Activated CD4-positive, alpha-beta memory T cell treated with anti-CD3 and anti-CD28 coated beads, Interleukin-2, amount 10 ng/mL, durations not matched to agents 7 days and 5 days (primary cell): ENCODE results near the gene SLC31A1. TPM values are rescaled to one million over a fixed set of nuclear protein-coding genes. Genes with fewer than 3 reads are reported as not detected.
"Not testable (repeated sequence)": the region's sequence is repeated elsewhere in the genome, so short reads cannot be mapped to it uniquely, and the experiment has no call there.

ENCODE experiments used
- CTCF ChIA-PET: fragments of 350-600 bp; sonication (Branson Sonifier 250); formaldehyde crosslinking; loops from one replicate; lab custom pipeline; 2021; ENCODE audit warnings: antibody characterized with exemption, inconsistent platforms; lab: Charles Lee
- POLR2A ChIA-PET: fragments of 350-600 bp; sonication (Branson Sonifier 250); formaldehyde crosslinking; loops from one replicate; lab custom pipeline; 2021; ENCODE audit warnings: antibody characterized with exemption; lab: Charles Lee
- DNase-seq: peaks from one replicate; pipeline ENCODE4 v3.0.0-alpha.2; 2020
- H3K27ac Mint-ChIP-seq: one replicate; pipeline ENCODE4 v1.8.0; 2021; ENCODE audit warnings: mild to moderate bottlenecking, mixed read lengths
- H3K27me3 Mint-ChIP-seq: one replicate; pipeline ENCODE4 v1.8.0; 2021; ENCODE audit warnings: mixed read lengths
- H3K36me3 Mint-ChIP-seq: one replicate; pipeline ENCODE4 v1.8.0; 2021; ENCODE audit warnings: low read depth, mixed read lengths
- H3K4me1 Mint-ChIP-seq: one replicate; pipeline ENCODE4 v1.8.0; 2021; ENCODE audit warnings: mixed read lengths
- H3K4me3 Mint-ChIP-seq: one replicate; pipeline ENCODE4 v1.8.0; 2021; ENCODE audit warnings: mild to moderate bottlenecking, mixed read lengths
- H3K9me3 Mint-ChIP-seq: one replicate; pipeline ENCODE4 v1.8.0; 2021; ENCODE audit warnings: mixed read lengths
- total RNA-seq, 2 experiments: library from RNA; stranded (reverse); gene quantifications; one replicate each; pipeline ENCODE4 v1.2.3, GENCODE V29; 2021

The SLC31A1 gene
- total RNA-seq, 2 experiments from 2014 or later, result 9.2 to 10.0 TPM

DNA sequence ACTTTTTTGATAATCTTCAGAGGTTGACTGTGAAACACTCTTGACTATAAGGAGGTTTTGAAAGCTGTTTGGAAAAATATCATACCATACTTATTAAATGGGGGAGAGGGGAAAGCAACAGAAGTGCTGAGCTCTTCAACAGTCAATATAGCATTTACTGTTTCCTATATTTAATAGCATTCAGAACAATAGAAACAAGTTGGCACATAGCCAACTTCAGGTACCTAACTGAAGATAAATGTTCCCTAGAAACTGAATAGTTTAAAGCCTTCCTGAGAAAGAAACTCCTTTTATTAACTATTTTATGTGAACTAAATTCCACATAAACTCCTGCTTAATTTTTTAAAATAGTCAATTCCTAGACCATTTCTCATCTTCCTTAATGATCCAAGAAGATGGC, 26.3 kb downstream of the SLC31A1 start:
- Mint-ChIP-seq H3K4me3 (no peak overlapping the region), H3K4me1 (no peaks in the 10 kb centered on the region), H3K27ac (no peak overlapping the region), H3K36me3 (peaks cover 7% of the 10 kb centered on the region), H3K27me3 (no peaks in the 10 kb centered on the region), H3K9me3 (peaks cover 7% of the 10 kb centered on the region)
- ChIA-PET POLR2A (no interaction called here), CTCF (no interaction called here)
- no peak for DNase-seq

GRCh38 chr9:113249661-113250060, 28.3 kb downstream of the SLC31A1 start:
- H3K36me3 Mint-ChIP-seq, H3K27ac Mint-ChIP-seq, CTCF ChIA-PET, H3K27me3 Mint-ChIP-seq, H3K4me1 Mint-ChIP-seq, POLR2A ChIA-PET, H3K9me3 Mint-ChIP-seq, DNase-seq, H3K4me3 Mint-ChIP-seq: not testable (repeated sequence)

- Mint-ChIP-seq H3K9me3 (peaks cover 7% of the 10 kb centered on the region), H3K27me3 (no peaks in the 10 kb centered on the region), H3K4me3 (no peak overlapping the region), H3K36me3 (peaks cover 7% of the 10 kb centered on the region), H3K27ac (no peak overlapping the region), H3K4me1 (no peaks in the 10 kb centered on the region)
- DNase-seq, result no peak
- POLR2A ChIA-PET, result no interaction called here
- CTCF ChIA-PET, result no interaction called here
These were observed 29.5 kb downstream of the SLC31A1 start for GRCh38 chr9:113250807-113251206.

GRCh38 chr9:113254991-113255390, 33.6 kb downstream of the SLC31A1 start:
- no peaks in the 10 kb centered on the region for H3K27me3 Mint-ChIP-seq
- CTCF ChIA-PET, result interaction anchor here (1.9 kb wide), 1 partner anchor 12 kb away, joined by 3 read pairs; no protein-coding TSS in a partner anchor

DNA sequence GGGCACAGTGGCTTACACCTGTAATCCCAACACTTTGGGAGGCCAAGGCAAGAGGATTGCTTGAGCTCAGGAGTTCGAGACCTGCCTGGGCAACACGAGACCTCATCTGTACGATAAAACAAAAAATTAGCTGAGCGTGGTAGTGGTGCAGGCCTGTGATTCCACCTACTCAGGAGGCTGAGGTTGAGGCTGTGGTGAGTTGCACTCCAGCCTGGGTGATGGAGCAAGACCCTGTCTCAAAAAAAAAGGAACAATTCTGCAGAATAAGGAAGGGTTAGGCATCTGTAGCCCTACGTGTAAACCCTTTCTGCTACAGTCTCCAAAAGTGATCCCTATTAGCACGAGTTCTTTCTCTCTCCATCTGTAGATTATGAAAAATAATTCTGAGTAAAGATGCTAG, 34.1 kb downstream of the SLC31A1 start:
- Mint-ChIP-seq H3K36me3 (peaks cover 19% of the 10 kb centered on the region), H3K27me3 (no peaks in the 10 kb centered on the region), H3K27ac (no peak overlapping the region), H3K4me1 (peaks cover 3% of the 10 kb centered on the region), H3K9me3 (peaks cover 4% of the 10 kb centered on the region), H3K4me3 (no peak overlapping the region)
- ChIA-PET CTCF (interaction anchor here (1.9 kb wide), 1 partner anchor 12 kb away, joined by 3 read pairs; no protein-coding TSS in a partner anchor), POLR2A (no interaction called here)
- no peak for DNase-seq

More at GRCh38 chr9:113254991-113255390, 33.6 kb downstream of the SLC31A1 start:
- H3K27ac Mint-ChIP-seq, result no peak overlapping the region
- H3K9me3 Mint-ChIP-seq, result peaks cover 4% of the 10 kb centered on the region
- peaks cover 3% of the 10 kb centered on the region for H3K4me1 Mint-ChIP-seq
- H3K36me3 Mint-ChIP-seq, result peaks cover 14% of the 10 kb centered on the region
- POLR2A ChIA-PET, result no interaction called here
- DNase-seq, result no peak
- no peak overlapping the region for H3K4me3 Mint-ChIP-seq

GRCh38 chr9:113257863-113258262, 36.5 kb downstream of the SLC31A1 start:
- ChIA-PET CTCF (interaction anchor here (0.6 kb wide), 1 partner anchor 9 kb away, joined by 5 read pairs; no protein-coding TSS in a partner anchor), POLR2A (no interaction called here)

DNA sequence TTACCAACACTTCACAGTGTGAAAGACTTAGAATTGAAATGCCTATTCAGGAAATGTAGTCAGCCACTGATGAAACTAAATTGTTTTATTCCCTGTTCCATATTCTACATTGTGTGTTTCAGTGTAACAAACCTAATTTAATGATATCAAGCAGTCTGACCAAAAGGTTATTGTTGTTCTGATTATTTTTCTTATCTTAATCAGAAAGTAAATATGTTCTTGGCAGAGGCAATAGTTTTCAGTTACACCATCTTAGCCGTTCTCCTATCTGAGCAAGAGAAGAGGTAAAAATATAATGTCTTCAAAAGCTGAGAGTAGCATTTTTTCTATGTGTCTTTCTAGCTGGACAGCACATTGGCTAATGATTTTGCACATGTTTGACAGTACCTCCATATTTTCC, 36.9 kb downstream of the SLC31A1 start:
- no peaks in the 10 kb centered on the region for H3K27me3 Mint-ChIP-seq
- ChIA-PET CTCF (interaction anchor here (0.6 kb wide), 1 partner anchor 10 kb away, joined by 5 read pairs; no protein-coding TSS in a partner anchor), POLR2A (no interaction called here)
- no peak overlapping the region for H3K27ac Mint-ChIP-seq
- no peak for DNase-seq
- no peak overlapping the region for H3K4me3 Mint-ChIP-seq
- H3K9me3 Mint-ChIP-seq, result no peaks in the 10 kb centered on the region
- H3K4me1 Mint-ChIP-seq, result peaks cover 3% of the 10 kb centered on the region
- H3K36me3 Mint-ChIP-seq, result peaks cover 23% of the 10 kb centered on the region

More at GRCh38 chr9:113257863-113258262, 36.5 kb downstream of the SLC31A1 start:
- no peaks in the 10 kb centered on the region for H3K9me3 Mint-ChIP-seq
- H3K27ac Mint-ChIP-seq, result no peak overlapping the region
- H3K4me3 Mint-ChIP-seq, result no peak overlapping the region
- H3K27me3 Mint-ChIP-seq, result no peaks in the 10 kb centered on the region
- no peak for DNase-seq
- H3K36me3 Mint-ChIP-seq, result peaks cover 23% of the 10 kb centered on the region
- H3K4me1 Mint-ChIP-seq, result peaks cover 3% of the 10 kb centered on the region

DNA sequence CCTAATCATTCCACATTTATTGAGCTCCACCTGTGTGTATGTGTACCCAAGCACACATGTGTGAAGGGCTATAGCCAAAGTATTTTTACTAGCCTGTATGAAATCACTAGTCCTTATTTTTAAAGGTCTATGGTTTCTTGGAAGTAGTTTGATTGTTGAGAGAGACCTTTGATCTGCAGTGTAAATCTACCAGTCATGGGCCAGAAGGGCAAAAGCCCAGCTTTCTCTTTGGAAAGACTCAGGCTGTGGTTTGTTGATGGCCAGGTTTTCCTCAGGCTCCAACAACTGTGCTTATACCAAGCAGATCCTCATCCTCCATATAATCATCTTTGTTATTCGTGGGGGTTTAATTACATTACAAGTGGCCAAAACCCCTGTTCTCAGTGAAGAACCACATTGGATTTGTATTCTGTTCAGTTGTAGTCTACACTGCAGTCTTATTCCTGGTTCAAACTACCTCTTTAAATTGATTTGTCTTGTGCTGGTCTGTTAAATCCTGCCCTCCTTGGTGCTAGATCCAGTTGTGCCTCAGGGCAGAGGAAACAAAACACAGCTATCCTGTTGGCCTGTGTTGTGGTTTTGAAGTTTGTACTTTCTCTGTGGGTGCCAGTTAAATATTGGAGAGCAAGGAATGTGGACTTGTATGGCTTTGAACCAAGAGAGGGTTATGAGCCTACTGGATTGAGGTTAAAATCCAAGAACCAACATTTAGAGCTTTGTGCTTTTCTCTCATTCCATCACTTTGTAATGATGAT, 40.8 kb downstream of the SLC31A1 start:
- H3K27ac Mint-ChIP-seq, result no peak overlapping the region
- H3K36me3 Mint-ChIP-seq, result peaks cover 29% of the 10 kb centered on the region
- ChIA-PET POLR2A (no interaction called here), CTCF (interaction anchor here (1.6 to 3.0 kb wide), 2 partner anchors 11 to 13 kb away, joined by 3 to 13 read pairs; partner anchors contain the start of genes CDC26 and PRPF4)
- no peak for DNase-seq
- no peak overlapping the region for H3K4me3 Mint-ChIP-seq
- H3K9me3 Mint-ChIP-seq, result no peaks in the 10 kb centered on the region
- no peaks in the 10 kb centered on the region for H3K27me3 Mint-ChIP-seq
- peaks cover 3% of the 10 kb centered on the region for H3K4me1 Mint-ChIP-seq

DNA sequence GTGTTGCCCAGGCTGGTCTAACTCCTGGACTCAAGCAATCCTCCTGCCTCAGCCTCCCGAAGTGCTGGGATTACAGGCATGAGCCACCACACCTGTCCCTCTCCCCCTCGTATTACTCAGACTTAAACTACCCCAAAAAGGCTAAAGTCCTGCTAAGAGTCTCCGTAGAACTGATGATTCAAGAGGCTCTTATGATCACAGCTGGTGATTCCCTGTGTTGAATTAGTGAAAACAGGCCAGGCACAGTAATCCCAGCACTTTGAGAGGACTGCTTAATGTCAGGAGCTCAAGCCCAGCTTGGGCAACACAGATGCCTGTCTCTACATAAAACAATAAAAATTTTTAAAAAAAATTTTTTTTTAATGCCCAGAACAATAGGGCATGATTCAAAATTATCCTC, 44.8 kb downstream of the SLC31A1 start:
- Mint-ChIP-seq H3K36me3 (peaks cover 37% of the 10 kb centered on the region), H3K27me3 (no peaks in the 10 kb centered on the region), H3K4me1 (peaks cover 10% of the 10 kb centered on the region), H3K9me3 (no peaks in the 10 kb centered on the region), H3K4me3 (no peak overlapping the region), H3K27ac (no peak overlapping the region)
- no peak for DNase-seq
- ChIA-PET CTCF (interaction anchor here (1.1 kb wide), 1 partner anchor 9 kb away, joined by 3 read pairs; the partner anchor contains the start of genes CDC26 and PRPF4), POLR2A (interaction anchor here (0.7 kb wide), 1 partner anchor 8 kb away, joined by 3 read pairs; no protein-coding TSS in a partner anchor)

DNA sequence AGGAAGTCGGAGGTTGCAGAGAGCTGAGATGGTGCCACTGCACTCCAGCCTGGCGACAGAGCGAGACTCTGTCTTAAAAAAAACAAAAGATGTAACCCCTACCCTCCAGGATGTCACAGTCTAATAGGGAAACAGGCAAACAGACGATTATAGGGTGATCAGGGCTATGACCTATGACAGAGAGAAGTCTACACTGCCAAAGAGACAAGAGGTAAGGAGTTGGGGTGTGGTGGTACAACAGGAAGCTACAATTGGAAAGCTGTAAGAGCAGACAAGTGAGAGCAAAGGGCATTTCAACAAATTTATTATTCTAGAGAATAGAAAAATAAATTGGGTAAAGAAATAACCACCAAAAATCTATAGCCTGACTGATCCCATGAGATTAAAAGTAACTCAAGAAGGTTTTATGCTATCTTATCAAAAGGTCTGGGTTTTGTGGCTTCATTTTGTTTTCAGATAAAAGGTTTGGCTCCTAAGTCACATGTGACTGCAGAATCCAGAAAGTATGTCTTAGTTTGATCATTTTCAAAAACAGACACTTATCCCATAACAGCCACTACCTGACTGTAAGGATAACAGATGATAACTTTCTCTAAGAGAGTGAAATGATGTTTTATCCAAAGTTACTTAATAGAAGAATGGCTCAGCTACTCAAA, 46.7 kb downstream of the SLC31A1 start:
- Mint-ChIP-seq H3K27me3 (no peaks in the 10 kb centered on the region), H3K9me3 (no peaks in the 10 kb centered on the region), H3K36me3 (peaks cover 46% of the 10 kb centered on the region), H3K4me3 (no peak overlapping the region), H3K4me1 (peaks cover 10% of the 10 kb centered on the region), H3K27ac (no peak overlapping the region)
- ChIA-PET POLR2A (no interaction called here), CTCF (interaction anchor here (0.6 kb wide), 1 partner anchor 17 kb away, joined by 3 read pairs; no protein-coding TSS in a partner anchor)
- no peak for DNase-seq

GRCh38 chr9:113269355-113269754, 48.0 kb downstream of the SLC31A1 start:
- ChIA-PET POLR2A (interaction anchor here (1.0 kb wide), 1 partner anchor 49 kb away, joined by 3 read pairs; the partner anchor contains the start of gene FKBP15), CTCF (interaction anchor here (1.2 kb wide), 1 partner anchor 132 kb away, joined by 3 read pairs; no protein-coding TSS in a partner anchor)
- H3K27ac Mint-ChIP-seq, result no peak overlapping the region

DNA sequence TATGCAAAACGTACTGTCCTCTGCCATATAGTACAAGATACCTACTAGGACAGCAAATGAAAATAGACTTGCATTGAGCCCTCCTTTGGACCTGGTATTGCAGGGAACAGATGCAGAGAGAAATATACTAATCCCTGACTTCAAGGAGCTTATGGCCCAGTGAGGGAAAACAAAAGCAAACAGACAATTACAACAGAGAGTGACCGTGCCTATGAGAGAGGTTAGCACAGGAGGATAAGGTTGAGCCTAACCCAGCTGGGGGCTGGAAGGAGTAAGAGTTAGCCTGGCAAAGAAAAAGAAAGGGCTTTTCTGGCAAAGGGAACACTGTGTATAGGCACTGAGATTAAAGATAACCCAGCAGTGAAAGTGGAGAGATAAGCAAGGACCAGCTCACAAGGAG, 48.5 kb downstream of the SLC31A1 start:
- no peak for DNase-seq
- CTCF ChIA-PET, result interaction anchor here (1.2 kb wide), 1 partner anchor 132 kb away, joined by 3 read pairs; no protein-coding TSS in a partner anchor
- no peak overlapping the region for H3K4me3 Mint-ChIP-seq
- no peaks in the 10 kb centered on the region for H3K27me3 Mint-ChIP-seq
- POLR2A ChIA-PET, result interaction anchor here (1.0 kb wide), 1 partner anchor 49 kb away, joined by 3 read pairs; the partner anchor contains the start of gene FKBP15
- peaks cover 21% of the 10 kb centered on the region for H3K4me1 Mint-ChIP-seq
- H3K9me3 Mint-ChIP-seq, result no peaks in the 10 kb centered on the region
- no peak overlapping the region for H3K27ac Mint-ChIP-seq
- H3K36me3 Mint-ChIP-seq, result peaks cover 48% of the 10 kb centered on the region

More at GRCh38 chr9:113269355-113269754, 48.0 kb downstream of the SLC31A1 start:
- no peak for DNase-seq
- peaks cover 49% of the 10 kb centered on the region for H3K36me3 Mint-ChIP-seq
- no peaks in the 10 kb centered on the region for H3K9me3 Mint-ChIP-seq
- H3K4me1 Mint-ChIP-seq, result peaks cover 21% of the 10 kb centered on the region
- no peak overlapping the region for H3K4me3 Mint-ChIP-seq
- H3K27me3 Mint-ChIP-seq, result no peaks in the 10 kb centered on the region
